ENCODE results near the gene GDPD3.
A peak's percentile ranks its signal among the peaks of the same experiment; 100 is the strongest.

GDPD3 gene

GRCh38 chr16:30065943-30066760 is 47.2 kb downstream of the GDPD3 start:
- peaks cover 55% of the 10 kb centered on the region for H3K36me3 ChIP-seq

GRCh38 chr16:30065102-30065942 is 48.0 kb downstream of the GDPD3 start, which contains the start of gene ALDOA:
Gene ALDOA, plus strand, starts transcription at chr16:30065760. Its CDS starts 1,138 bp downstream, at chr16:30066898.
- DNase-seq = peak; percentile 98
- Histone ChIP-seq H3K4me3 (ENCODE audit: low read depth, low read length) (peak within 1 kb of the TSS; percentile 85), H3K27me3 (no peaks in the 10 kb centered on the region), H3K4me1 (peaks cover 13% of the 10 kb centered on the region), H3K9me3 (no peaks in the 10 kb centered on the region), H3K36me3 (peaks cover 47% of the 10 kb centered on the region)
- no peak for TF ChIP-seq CTCF (IDR thresholded peaks at IDR 0.05; ENCODE audit: low read depth, low read length)

More at GRCh38 chr16:30065943-30066760, 47.2 kb downstream of the GDPD3 start:
- Histone ChIP-seq H3K4me3 (ENCODE audit: low read depth, low read length) (peak overlapping the region; percentile 85), H3K4me1 (peaks cover 6% of the 10 kb centered on the region), H3K27me3 (no peaks in the 10 kb centered on the region), H3K9me3 (no peaks in the 10 kb centered on the region)
- DNase-seq = peak; percentile 32
- no peak for TF ChIP-seq CTCF (IDR thresholded peaks at IDR 0.05; ENCODE audit: low read depth, low read length)

- H3K4me1 ChIP-seq = peaks cover 16% of the 10 kb centered on the region
These were observed 48.6 kb downstream of the GDPD3 start for GRCh38 chr16:30064729-30065101.

GRCh38 chr16:30063893-30064728 is 49.2 kb downstream of the GDPD3 start:
- Histone ChIP-seq H3K36me3 (peaks cover 35% of the 10 kb centered on the region), H3K4me3 (ENCODE audit: low read depth, low read length) (peak overlapping the region; percentile 85), H3K4me1 (peaks cover 16% of the 10 kb centered on the region), H3K9me3 (no peaks in the 10 kb centered on the region), H3K27me3 (no peaks in the 10 kb centered on the region)
- TF ChIP-seq CTCF (IDR thresholded peaks at IDR 0.05; ENCODE audit: low read depth, low read length) = peak; percentile 46
- peak; percentile 76 for DNase-seq

More at GRCh38 chr16:30064729-30065101, 48.6 kb downstream of the GDPD3 start:
- TF ChIP-seq CTCF (IDR thresholded peaks at IDR 0.05; ENCODE audit: low read depth, low read length) = no peak
- Histone ChIP-seq H3K27me3 (no peaks in the 10 kb centered on the region), H3K4me3 (ENCODE audit: low read depth, low read length) (peak overlapping the region; percentile 85), H3K36me3 (peaks cover 41% of the 10 kb centered on the region), H3K9me3 (no peaks in the 10 kb centered on the region)
- no peak for DNase-seq

- H3K4me1 ChIP-seq = peaks cover 16% of the 10 kb centered on the region
These were observed 50.0 kb downstream of the GDPD3 start for GRCh38 chr16:30063278-30063892.

More at GRCh38 chr16:30063278-30063892, 50.0 kb downstream of the GDPD3 start:
- H3K36me3 ChIP-seq = peaks cover 27% of the 10 kb centered on the region
- no peak for TF ChIP-seq CTCF (IDR thresholded peaks at IDR 0.05; ENCODE audit: low read depth, low read length)
- no peaks in the 10 kb centered on the region for H3K9me3 ChIP-seq
- no peaks in the 10 kb centered on the region for H3K27me3 ChIP-seq
- peak overlapping the region; percentile 85 for H3K4me3 ChIP-seq (ENCODE audit: low read depth, low read length)
- DNase-seq = no peak
